ENCODE measurements around the gene SMPD3.

DNA sequence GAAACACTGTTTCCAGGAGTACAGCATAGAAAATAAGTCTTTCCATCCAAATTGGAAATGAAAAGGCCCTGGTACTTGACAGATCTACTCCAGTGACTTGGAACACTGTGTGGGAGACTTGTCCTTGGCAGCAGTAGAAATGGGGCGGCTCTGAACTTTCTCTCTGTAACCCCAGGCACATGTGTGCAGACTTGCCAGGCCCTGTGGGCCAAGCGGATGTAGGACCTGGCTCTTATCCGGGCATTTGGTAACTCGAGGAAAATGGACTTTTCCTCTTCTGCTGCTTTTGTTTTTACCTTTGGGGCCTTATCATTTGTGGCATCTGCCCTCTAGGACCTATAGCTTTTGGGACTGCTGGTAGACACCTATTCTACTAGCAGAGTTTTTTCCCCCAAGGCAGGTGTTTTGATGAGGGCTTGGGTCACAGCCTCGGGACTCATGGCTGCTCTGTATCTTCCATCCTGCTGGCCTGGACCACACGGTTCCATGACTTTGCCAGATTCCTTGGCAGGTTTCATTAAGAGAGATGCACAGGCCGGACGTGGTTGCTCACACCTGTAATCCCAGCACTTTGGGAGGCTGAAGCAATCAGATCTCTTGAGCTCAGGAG, 43.5 kb downstream of the SMPD3 start:
- TF ChIP-seq, protein P1, sequence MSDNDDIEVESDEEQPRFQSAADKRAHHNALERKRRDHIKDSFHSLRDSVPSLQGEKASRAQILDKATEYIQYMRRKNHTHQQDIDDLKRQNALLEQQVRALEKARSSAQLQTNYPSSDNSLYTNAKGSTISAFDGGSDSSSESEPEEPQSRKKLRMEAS (IDR thresholded peaks at IDR 0.05; ENCODE audit: insufficient read depth, insufficient read length): no peak
- TF ChIP-seq, protein P2, sequence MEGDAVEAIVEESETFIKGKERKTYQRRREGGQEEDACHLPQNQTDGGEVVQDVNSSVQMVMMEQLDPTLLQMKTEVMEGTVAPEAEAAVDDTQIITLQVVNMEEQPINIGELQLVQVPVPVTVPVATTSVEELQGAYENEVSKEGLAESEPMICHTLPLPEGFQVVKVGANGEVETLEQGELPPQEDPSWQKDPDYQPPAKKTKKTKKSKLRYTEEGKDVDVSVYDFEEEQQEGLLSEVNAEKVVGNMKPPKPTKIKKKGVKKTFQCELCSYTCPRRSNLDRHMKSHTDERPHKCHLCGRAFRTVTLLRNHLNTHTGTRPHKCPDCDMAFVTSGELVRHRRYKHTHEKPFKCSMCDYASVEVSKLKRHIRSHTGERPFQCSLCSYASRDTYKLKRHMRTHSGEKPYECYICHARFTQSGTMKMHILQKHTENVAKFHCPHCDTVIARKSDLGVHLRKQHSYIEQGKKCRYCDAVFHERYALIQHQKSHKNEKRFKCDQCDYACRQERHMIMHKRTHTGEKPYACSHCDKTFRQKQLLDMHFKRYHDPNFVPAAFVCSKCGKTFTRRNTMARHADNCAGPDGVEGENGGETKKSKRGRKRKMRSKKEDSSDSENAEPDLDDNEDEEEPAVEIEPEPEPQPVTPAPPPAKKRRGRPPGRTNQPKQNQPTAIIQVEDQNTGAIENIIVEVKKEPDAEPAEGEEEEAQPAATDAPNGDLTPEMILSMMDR (IDR thresholded peaks at IDR 0.05; ENCODE audit: extremely low read depth in 1 of 2, insufficient read depth in 1 of 2, low read depth in 1 of 2, low read length in 2 of 2): no peak
- TF ChIP-seq POLR2AphosphoS5 (IDR thresholded peaks at IDR 0.05; ENCODE audit: insufficient read depth, low read depth, low read length): no peak
- no peak for TF ChIP-seq FOS (IDR thresholded peaks at IDR 0.05; ENCODE audit: borderline replicate concordance, insufficient read depth, low read length)
- no peak for TF ChIP-seq MYC (IDR thresholded peaks at IDR 0.05; ENCODE audit: low read depth, low read length)
- TF ChIP-seq EZH2 (IDR thresholded peaks at IDR 0.05; ENCODE audit: borderline replicate concordance, low read depth, low read length, severe bottlenecking): no peak

Measured in endothelial cell of umbilical vein (primary cell).